ENCODE results near the gene DDA1. TPM values are rescaled to one million over a fixed set of nuclear protein-coding genes. Genes with fewer than 3 reads are reported as not detected.

Gene DDA1
- total RNA-seq, 4 donors from 2014 or later: 4.6 to 23.5 (median 9.5) TPM

GRCh38 chr19:17266589-17266974 lies 42.8 kb upstream of the DDA1 start:
- no peak for TF ChIP-seq CTCF (IDR thresholded peaks at IDR 0.05; ENCODE audit: low read depth)

- no peak for TF ChIP-seq CTCF (IDR thresholded peaks at IDR 0.05; ENCODE audit: low read depth)
Measured at GRCh38 chr19:17266975-17267788, 42.2 kb upstream of the DDA1 start, which contains the start of gene BABAM1. Gene BABAM1 (plus strand): TSS chr19:17267443. CDS start chr19:17268807, 1,364 bp downstream.

- TF ChIP-seq CTCF (IDR thresholded peaks at IDR 0.05; ENCODE audit: low read depth): no peak
Measured at GRCh38 chr19:17268754-17269153, 40.6 kb upstream of the DDA1 start.

GRCh38 chr19:17275441-17276175 lies 33.8 kb upstream of the DDA1 start:
- no peak for TF ChIP-seq CTCF (IDR thresholded peaks at IDR 0.05; ENCODE audit: low read depth)

- no peak for TF ChIP-seq CTCF (IDR thresholded peaks at IDR 0.05; ENCODE audit: low read depth)
Measured at GRCh38 chr19:17279436-17279835, 29.9 kb upstream of the DDA1 start.

GRCh38 chr19:17281391-17282304 lies 27.7 kb upstream of the DDA1 start, which contains the start of gene ANKLE1:
Gene ANKLE1 (plus strand): TSS chr19:17281901. CDS start chr19:17281921, 20 bp downstream.
- TF ChIP-seq CTCF (IDR thresholded peaks at IDR 0.05; ENCODE audit: low read depth): no peak

Data from subcutaneous adipose tissue (tissue), 4 donors.